ENCODE measurements around the gene XXYLT1. TPM values are rescaled to one million over a fixed set of nuclear protein-coding genes. Genes with fewer than 3 reads are reported as not detected.
"Not testable (repeated sequence)": the region's sequence is repeated elsewhere in the genome, so short reads cannot be mapped to it uniquely, and the experiment has no call there.

XXYLT1 gene
- total and polyA plus RNA-seq, 2 of the 8 experiments (the other 6 are each of a cell fraction or from before 2014, with no cell fraction given), result 18.9 to 23.8 TPM

- TF ChIP-seq SAP30 (IDR thresholded peaks at IDR 0.05; ENCODE audit: insufficient read depth, insufficient replicate concordance, low read length) (no peak), POU5F1 (IDR thresholded peaks at IDR 0.05; ENCODE audit: low read depth, low read length) (no peak), NANOG (IDR thresholded peaks at IDR 0.05; ENCODE audit: insufficient read depth, low read depth, low read length, poor library complexity, severe bottlenecking) (no peak), BACH1 (IDR thresholded peaks at IDR 0.05; ENCODE audit: low read length) (no peak), GABPA (IDR thresholded peaks at IDR 0.05; ENCODE audit: borderline replicate concordance, insufficient read depth, low read length) (no peak), RAD21 (IDR thresholded peaks at IDR 0.05 in 1 of 2, conservative IDR thresholded peaks at IDR 0.05 in 1 of 2; ENCODE audit: low read depth in 2 of 2, low read length in 2 of 2) (no peak), CTBP2 (IDR thresholded peaks at IDR 0.05; ENCODE audit: borderline replicate concordance, insufficient read depth, insufficient read length, low read length) (no peak), POLR2A (IDR thresholded peaks at IDR 0.05; ENCODE audit: control extremely low read depth in 1 of 2, low read depth in 2 of 2, low read length in 2 of 2) (no peak)
These were observed 51.4 kb downstream of the XXYLT1 start (continued) for GRCh38 chr3:195219351-195220230.

DNA sequence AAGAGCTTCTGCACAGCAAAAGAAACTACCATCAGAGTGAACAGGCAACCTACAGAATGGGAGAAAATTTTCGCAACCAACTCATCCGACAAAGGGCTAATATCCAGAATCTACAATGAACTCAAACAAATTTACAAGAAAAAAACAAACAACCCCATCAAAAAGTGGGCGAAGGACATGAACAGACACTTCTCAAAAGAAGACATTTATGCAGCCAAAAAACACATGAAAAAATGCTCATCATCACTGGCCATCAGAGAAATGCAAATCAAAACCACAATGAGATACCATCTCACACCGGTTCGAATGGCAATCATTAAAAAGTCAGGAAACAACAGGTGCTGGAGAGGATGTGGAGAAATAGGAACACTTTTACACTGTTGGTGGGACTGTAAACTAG, 52.6 kb downstream of the XXYLT1 start:
- H3K18ac ChIP-seq (ENCODE audit: extremely low read depth, low read length); H3K56ac ChIP-seq (replicated peaks; ENCODE audit: insufficient read length, low read depth, low read length); H2BK120ac ChIP-seq (replicated peaks; ENCODE audit: low read depth, low read length); H4K8ac ChIP-seq (ENCODE audit: extremely low read depth, insufficient read depth, low read length); POLR2A ChIA-PET (ENCODE audit: partially characterized antibody); H3K4ac ChIP-seq (replicated peaks; ENCODE audit: insufficient read length, low read depth, low read length); H3K23me2 ChIP-seq (ENCODE audit: low read depth, low read length); H2BK15ac ChIP-seq (ENCODE audit: low read length); H3K27ac ChIP-seq (ENCODE audit: low read depth, low read length); H3K4me2 ChIP-seq (ENCODE audit: insufficient read depth in 1 of 2, low read depth in 2 of 2, low read length in 2 of 2); H2BK20ac ChIP-seq (ENCODE audit: low read length); H3K14ac ChIP-seq (ENCODE audit: insufficient read length); H4K5ac ChIP-seq (ENCODE audit: insufficient read length, low read depth, low read length); H3K9ac ChIP-seq (replicated peaks in 1 of 4; ENCODE audit: extremely low read depth in 1 of 4, low read depth in 3 of 4, low read length in 3 of 4); H2AK5ac ChIP-seq (ENCODE audit: low read depth, low read length); CTCF ChIA-PET (ENCODE audit: partially characterized antibody); H3K23ac ChIP-seq (ENCODE audit: insufficient read length); H3K9me3 ChIP-seq (ENCODE audit: insufficient read depth in 2 of 2, low read depth in 1 of 2, low read length in 1 of 2); H4K91ac ChIP-seq (replicated peaks; ENCODE audit: insufficient read length, low read length); H3K36me3 ChIP-seq (ENCODE audit: control insufficient read depth in 2 of 4, insufficient read depth in 4 of 4, low read length in 3 of 4); H2BK12ac ChIP-seq (ENCODE audit: low read depth, low read length); H2AFZ ChIP-seq (ENCODE audit: low read length); H3K27me3 ChIP-seq (replicated peaks in 1 of 4; ENCODE audit: control insufficient read depth in 3 of 4, extremely low read depth in 1 of 4, insufficient read depth in 3 of 4, low read length in 3 of 4); DNase-seq (ENCODE audit: low read depth in 1 of 2, low spot score in 2 of 2); FAIRE-seq; H2BK5ac ChIP-seq (ENCODE audit: low read depth, low read length); H4K20me1 ChIP-seq (replicated peaks in 1 of 2; ENCODE audit: control insufficient read depth in 1 of 2, insufficient read depth in 2 of 2, low read length in 2 of 2); H3K4me3 ChIP-seq (ENCODE audit: extremely low read depth in 1 of 4, insufficient read depth in 2 of 4, low read depth in 3 of 4, low read length in 4 of 4): not testable (repeated sequence)
- Histone ChIP-seq H3K79me1 (ENCODE audit: low read depth, low read length) (peaks cover 23% of the 10 kb centered on the region), H3K79me2 (ENCODE audit: control insufficient read depth in 1 of 2, insufficient read depth in 2 of 2, low read length in 2 of 2) (peaks cover 0 to 39% of the 10 kb centered on the region in 2 experiments; a peak in 2 of 4 replicates), H3K4me1 (replicated peaks in 1 of 4; ENCODE audit: control insufficient read depth in 3 of 4, insufficient read depth in 4 of 4, low read length in 3 of 4) (peaks cover 0 to 17% (median 5%) of the 10 kb centered on the region in 4 experiments; a peak in 5 of 7 replicates)
- WGBS, 2 experiments (ENCODE audit: extremely low coverage in 1 of 2, insufficient coverage in 1 of 2, insufficient read length in 1 of 2, insufficient replicate concordance in 2 of 2, low coverage in 1 of 2, low lambda C conversion rate in 2 of 2, missing lambda C conversion rate in 1 of 2), result 87% methylated on average over 4 of the region's 5 CpGs; no CpG with 5 or more reads in 1 of the 2 experiments
